ENCODE data around the gene RAB36.

DNA sequence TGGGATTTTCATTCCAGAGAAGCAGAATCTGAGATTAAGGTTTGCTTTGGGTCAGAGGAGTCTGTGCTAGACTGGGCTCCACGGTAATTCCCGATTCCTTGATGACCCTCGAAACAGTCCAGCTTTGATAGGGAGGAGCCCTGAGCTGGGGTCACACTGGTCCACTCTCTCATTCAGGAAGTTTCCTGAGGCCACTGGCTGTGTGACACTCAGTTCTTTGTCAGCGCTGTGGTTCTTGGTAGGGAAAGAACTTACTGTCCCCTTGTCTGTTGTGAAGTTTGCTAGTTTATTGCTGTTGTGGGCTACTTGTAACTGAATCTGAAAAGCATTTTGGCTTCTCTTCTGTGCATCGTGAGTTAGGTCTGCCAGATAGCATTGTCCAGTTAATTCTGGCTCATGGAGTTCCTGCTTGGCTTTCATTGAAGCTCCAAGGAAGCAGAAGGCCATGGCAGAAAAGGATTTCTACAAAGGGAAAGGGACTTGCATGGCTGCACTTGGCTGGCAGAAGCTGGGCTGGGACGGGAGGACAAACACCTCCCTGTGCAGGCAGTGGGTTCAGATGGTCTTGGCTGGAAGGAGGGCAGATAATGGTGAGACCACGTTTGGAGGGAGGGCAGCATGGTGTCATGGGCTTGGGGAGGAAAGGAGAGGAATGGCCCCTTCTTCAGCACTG, 58.3 kb downstream of the RAB36 start:
- TF ChIP-seq CTCF (conservative IDR thresholded peaks at IDR 0.05; ENCODE audit: low read length) (no peak), EZH2phosphoT487 (IDR thresholded peaks at IDR 0.05; ENCODE audit: borderline replicate concordance, low read depth, low read length) (no peak)
